Ovary (tissue), 3 donors: ENCODE measurements around the gene FARP2.

ENCODE experiments used
- CTCF ChIP-seq, 3 donors: fragments of 450-650 bp in 2 of 3; fragments of 200-600 bp in 1 of 3; IDR thresholded peaks; one replicate each; pipeline versions ENCODE4 v1.5.1 to v1.8.0; 2016 to 2022; ENCODE audit warnings: antibody characterized with exemption in 3 of 3, mild to moderate bottlenecking in 1 of 3
- EP300 ChIP-seq: sonication (generic); formaldehyde crosslinking; IDR thresholded peaks from one replicate; pipeline ENCODE4 v1.6.1; 2017; ENCODE audit warnings: antibody characterized with exemption
- POLR2A ChIP-seq: fragments of 450-650 bp; IDR thresholded peaks from one replicate; pipeline ENCODE4 v1.6.1; 2017; ENCODE audit warnings: antibody characterized with exemption, mild to moderate bottlenecking, moderate library complexity
- donor health status: DM: no; HTN: no; CAD: no.

- TF ChIP-seq CTCF (IDR thresholded peaks at IDR 0.05) = no peak
- TF ChIP-seq POLR2A = no peak
- no peak for TF ChIP-seq EP300
Measured at GRCh38 chr2:241456546-241456945, 100.5 kb downstream of the FARP2 start.
